Osteoblast (primary cell): Measurements from ENCODE around the gene RASSF1. TPM values are rescaled to one million over a fixed set of nuclear protein-coding genes. Genes with fewer than 3 reads are reported as not detected.

Experiments used
- DNase-seq: peaks from one replicate; pipeline ENCODE4 v3.0.0; 2011; ENCODE audit warnings: low spot score, mixed read lengths; ENCODE audit not compliant: insufficient read length; ENCODE audit errors: missing footprints
- H2AFZ ChIP-seq: 2 replicates; pipeline ENCODE4 v1.6.0; 2011; ENCODE audit warnings: mild to moderate bottlenecking, low read length
- H3K27ac ChIP-seq: 2 replicates; pipeline ENCODE4 v1.5.1; 2011; ENCODE audit warnings: mild to moderate bottlenecking, low read depth, low read length, moderate library complexity
- H3K27me3 ChIP-seq: 2 replicates; pipeline ENCODE4 v1.6.0; 2012; ENCODE audit warnings: mild to moderate bottlenecking, control low read depth, inconsistent platforms, low read length, moderate library complexity; ENCODE audit not compliant: insufficient read depth
- H3K36me3 ChIP-seq: 2 replicates; pipeline ENCODE4 v1.5.1; 2011; ENCODE audit warnings: mild to moderate bottlenecking, low read length, control low read depth, moderate library complexity; ENCODE audit not compliant: insufficient read depth
- H3K4me1 ChIP-seq: 2 replicates; pipeline ENCODE4 v1.5.1; 2011; ENCODE audit warnings: mild to moderate bottlenecking, low read length, control low read depth, moderate library complexity; ENCODE audit not compliant: insufficient read depth
- H3K4me2 ChIP-seq: 2 replicates; pipeline ENCODE4 v1.6.0; 2011; ENCODE audit warnings: mild to moderate bottlenecking, low read length; ENCODE audit not compliant: insufficient read depth
- H3K4me3 ChIP-seq: fragments of 200-600 bp; sonication (generic); 3 replicates; pipeline ENCODE4 v1.5.1; 2012; ENCODE audit warnings: mild to moderate bottlenecking, low read length, inconsistent platforms; ENCODE audit not compliant: insufficient read depth
- H3K79me2 ChIP-seq: 2 replicates; pipeline ENCODE4 v1.6.0; 2012; ENCODE audit warnings: mild to moderate bottlenecking, low read length, control low read depth, inconsistent platforms; ENCODE audit not compliant: insufficient read depth
- H3K9me3 ChIP-seq: 2 replicates; pipeline ENCODE4 v1.5.1; 2011; ENCODE audit warnings: low read depth, low read length, control low read depth
- H4K20me1 ChIP-seq: 2 replicates; pipeline ENCODE4 v1.6.0; 2012; ENCODE audit warnings: mild to moderate bottlenecking, low read length, control low read depth; ENCODE audit not compliant: insufficient read depth
- total RNA-seq: library from RNA; depleted of rRNA; stranded (reverse); fragments of >200 nt; gene quantifications from 2 replicates; pipeline ENCODE4 v1.2.3, GENCODE V29; 2012
- TF ChIP-seq, protein P1 (sequence below): IDR thresholded peaks from 2 replicates; pipeline ENCODE4 v1.5.1; 2011; ENCODE audit warnings: mild to moderate bottlenecking, low read depth, low read length, moderate library complexity; ENCODE audit errors: extremely low read depth

Gene RASSF1
- total RNA-seq, 1 donor, result 18.1 TPM

DNA sequence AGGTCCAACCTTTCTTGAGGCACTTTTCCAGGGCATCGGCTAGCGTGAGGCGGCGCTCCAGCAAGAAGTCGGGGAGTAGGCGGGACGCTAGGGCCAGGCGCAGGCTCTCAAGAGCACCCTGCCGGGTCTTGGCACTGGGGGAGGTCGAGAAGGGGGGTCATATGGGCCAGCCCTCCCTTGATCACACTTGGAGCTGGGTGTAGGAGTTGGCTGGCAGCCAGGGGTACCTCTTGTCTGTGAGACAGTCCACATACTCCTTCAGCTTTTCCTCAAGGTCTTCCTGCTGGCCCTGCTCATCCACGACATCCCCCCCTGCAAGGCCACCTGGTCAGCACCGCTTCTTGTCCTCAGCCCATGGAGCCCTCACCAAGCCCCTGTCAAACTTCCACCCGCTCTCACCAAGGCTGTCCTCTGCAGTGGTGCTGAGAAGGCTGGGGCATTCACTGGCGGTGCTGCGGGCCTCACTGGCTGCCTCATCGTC is 50.4 kb downstream of the RASSF1 start:
- no peak overlapping the region for H2AFZ ChIP-seq

DNA sequence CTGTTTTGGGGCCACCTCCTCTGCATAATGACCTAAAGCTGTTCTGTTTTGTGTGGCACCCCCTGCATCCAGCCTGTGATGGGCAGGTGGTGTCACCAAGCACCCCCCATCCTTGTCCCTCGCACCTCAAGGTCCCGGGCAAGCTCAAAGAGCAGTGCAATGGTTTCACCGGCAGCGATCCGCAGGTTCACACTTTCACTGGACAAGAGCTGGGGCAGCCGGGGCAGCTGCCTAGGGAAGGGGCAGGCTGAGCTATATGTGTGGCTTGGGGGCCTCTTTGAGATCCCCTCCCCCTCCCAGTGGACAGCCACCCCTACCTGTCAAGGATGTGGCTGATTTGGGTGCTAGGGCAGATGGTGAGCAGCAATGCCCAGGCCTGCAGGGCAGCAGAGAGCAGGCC is 51.5 kb downstream of the RASSF1 start:
- H3K4me2 ChIP-seq, result no peak overlapping the region
- TF ChIP-seq, protein P1, sequence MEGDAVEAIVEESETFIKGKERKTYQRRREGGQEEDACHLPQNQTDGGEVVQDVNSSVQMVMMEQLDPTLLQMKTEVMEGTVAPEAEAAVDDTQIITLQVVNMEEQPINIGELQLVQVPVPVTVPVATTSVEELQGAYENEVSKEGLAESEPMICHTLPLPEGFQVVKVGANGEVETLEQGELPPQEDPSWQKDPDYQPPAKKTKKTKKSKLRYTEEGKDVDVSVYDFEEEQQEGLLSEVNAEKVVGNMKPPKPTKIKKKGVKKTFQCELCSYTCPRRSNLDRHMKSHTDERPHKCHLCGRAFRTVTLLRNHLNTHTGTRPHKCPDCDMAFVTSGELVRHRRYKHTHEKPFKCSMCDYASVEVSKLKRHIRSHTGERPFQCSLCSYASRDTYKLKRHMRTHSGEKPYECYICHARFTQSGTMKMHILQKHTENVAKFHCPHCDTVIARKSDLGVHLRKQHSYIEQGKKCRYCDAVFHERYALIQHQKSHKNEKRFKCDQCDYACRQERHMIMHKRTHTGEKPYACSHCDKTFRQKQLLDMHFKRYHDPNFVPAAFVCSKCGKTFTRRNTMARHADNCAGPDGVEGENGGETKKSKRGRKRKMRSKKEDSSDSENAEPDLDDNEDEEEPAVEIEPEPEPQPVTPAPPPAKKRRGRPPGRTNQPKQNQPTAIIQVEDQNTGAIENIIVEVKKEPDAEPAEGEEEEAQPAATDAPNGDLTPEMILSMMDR, result no peak
- no peak overlapping the region for H3K27ac ChIP-seq
- H3K4me1 ChIP-seq, result peaks cover 14% of the 10 kb centered on the region
- peaks cover 33% of the 10 kb centered on the region for H3K36me3 ChIP-seq
- no peaks in the 10 kb centered on the region for H3K27me3 ChIP-seq
- H3K4me3 ChIP-seq, result no peak overlapping the region
- peaks cover 25% of the 10 kb centered on the region for H3K79me2 ChIP-seq
- H2AFZ ChIP-seq, result no peak overlapping the region
- H3K9me3 ChIP-seq, result no peaks in the 10 kb centered on the region
- no peaks in the 10 kb centered on the region for H4K20me1 ChIP-seq
- DNase-seq, result peak; percentile 25

More for the DNA sequence above, 50.4 kb downstream of the RASSF1 start:
- no peaks in the 10 kb centered on the region for H4K20me1 ChIP-seq
- no peak for DNase-seq
- H3K9me3 ChIP-seq, result no peaks in the 10 kb centered on the region
- no peak overlapping the region for H3K27ac ChIP-seq
- H3K79me2 ChIP-seq, result peaks cover 25% of the 10 kb centered on the region
- H3K4me3 ChIP-seq, result no peak overlapping the region
- no peak overlapping the region for H3K4me2 ChIP-seq
- peaks cover 14% of the 10 kb centered on the region for H3K4me1 ChIP-seq
- TF ChIP-seq, protein P1, result no peak
- H3K27me3 ChIP-seq, result no peaks in the 10 kb centered on the region
- peaks cover 33% of the 10 kb centered on the region for H3K36me3 ChIP-seq

DNA sequence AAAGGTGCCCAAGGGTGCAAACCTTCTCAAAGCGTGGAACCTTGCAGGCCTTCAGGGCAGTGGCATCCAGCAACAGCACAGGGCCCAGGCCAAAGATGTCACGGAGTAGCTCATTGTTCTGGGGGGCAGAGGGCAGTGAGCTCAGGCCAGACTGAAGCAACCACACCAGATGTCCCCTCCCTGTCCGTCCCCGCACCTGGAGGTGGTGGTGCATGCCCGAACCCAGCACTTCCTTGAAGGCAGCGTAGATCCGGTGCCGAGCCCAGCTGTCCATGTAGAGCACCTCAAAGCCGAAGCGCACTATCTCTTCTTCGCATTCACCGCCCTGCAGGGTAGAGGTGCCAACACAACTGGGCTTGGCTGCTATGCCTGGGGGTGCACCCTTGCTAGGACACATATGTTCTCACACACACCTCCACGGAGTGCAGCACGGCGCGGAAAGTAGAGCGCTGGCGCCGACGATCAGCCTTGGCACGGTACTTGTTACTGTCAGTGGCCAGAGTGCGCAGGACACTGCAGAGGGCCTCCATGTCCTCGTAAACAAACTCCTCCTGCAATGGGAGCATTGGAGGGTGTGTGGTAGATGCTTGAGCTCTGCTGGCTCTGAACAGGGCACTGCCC is 52.1 kb downstream of the RASSF1 start:
- TF ChIP-seq, protein P1, result no peak
- Histone ChIP-seq H2AFZ (no peak overlapping the region), H3K27ac (no peak overlapping the region), H3K79me2 (peaks cover 25% of the 10 kb centered on the region), H3K4me1 (peaks cover 14% of the 10 kb centered on the region), H3K4me3 (no peak overlapping the region), H3K4me2 (no peak overlapping the region), H3K27me3 (no peaks in the 10 kb centered on the region), H3K36me3 (peaks cover 33% of the 10 kb centered on the region), H3K9me3 (no peaks in the 10 kb centered on the region), H4K20me1 (no peaks in the 10 kb centered on the region)
- DNase-seq, result no peak

DNA sequence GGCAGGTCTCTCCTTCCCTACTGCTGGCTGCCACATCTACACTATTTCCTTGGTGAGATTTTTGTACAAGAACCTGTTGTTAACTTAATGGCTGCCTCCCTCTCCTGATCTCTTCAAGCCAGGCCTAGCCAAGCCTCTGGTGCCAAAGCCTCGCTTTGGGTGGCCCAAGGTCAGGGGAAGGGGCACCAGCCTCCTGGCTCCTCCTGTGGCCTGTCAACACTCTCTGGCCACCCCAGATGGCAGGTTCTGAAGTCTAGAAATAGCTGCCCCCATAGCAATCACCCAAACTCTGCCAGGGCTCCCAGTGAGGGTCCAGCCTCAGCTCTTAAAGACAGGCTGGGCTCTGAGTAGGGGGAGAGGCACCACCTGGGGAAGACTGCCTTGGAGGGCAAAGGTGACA is 53.4 kb downstream of the RASSF1 start:
- no peak for DNase-seq
- Histone ChIP-seq H3K79me2 (peaks cover 25% of the 10 kb centered on the region), H3K4me1 (peaks cover 9% of the 10 kb centered on the region), H3K9me3 (no peaks in the 10 kb centered on the region), H3K4me2 (no peak overlapping the region), H2AFZ (no peak overlapping the region), H3K36me3 (peaks cover 33% of the 10 kb centered on the region), H4K20me1 (no peaks in the 10 kb centered on the region), H3K27ac (no peak overlapping the region), H3K4me3 (no peak overlapping the region), H3K27me3 (no peaks in the 10 kb centered on the region)
- TF ChIP-seq, protein P1, result no peak
